Breast epithelium (tissue), 3 donors: ENCODE results near the gene HIVEP3.

ENCODE experiments used
- CTCF ChIP-seq, 3 donors: fragments of 450-650 bp; IDR thresholded peaks; one replicate each; pipeline ENCODE4 v1.5.1; 2016 to 2017; ENCODE audit warnings: antibody characterized with exemption in 3 of 3, mild to moderate bottlenecking in 3 of 3, moderate library complexity in 3 of 3
- POLR2A ChIP-seq: fragments of 450-650 bp; IDR thresholded peaks from one replicate; pipeline ENCODE4 v1.6.1; 2016; ENCODE audit warnings: antibody characterized with exemption, mild to moderate bottlenecking, moderate library complexity

GRCh38 chr1:41713557-41714327, 205.0 kb downstream of the HIVEP3 start:
- TF ChIP-seq CTCF (IDR thresholded peaks at IDR 0.05): no peak
- no peak for TF ChIP-seq POLR2A
